Urinary bladder (tissue), 4 donors: Measurements from ENCODE around the gene AASDH. TPM values are rescaled to one million over a fixed set of nuclear protein-coding genes. Genes with fewer than 3 reads are reported as not detected.

Experiments used
- DNase-seq: peaks from one replicate; pipeline ENCODE4 v3.0.0-alpha.2; 2015; ENCODE audit errors: extremely low spot score
- H3K27ac ChIP-seq: one replicate; pipeline ENCODE4 v1.5.1; 2013; ENCODE audit warnings: low read depth, mild to moderate bottlenecking, moderate library complexity
- H3K36me3 ChIP-seq: one replicate; pipeline ENCODE4 v1.6.1; 2013; ENCODE audit warnings: mild to moderate bottlenecking, moderate library complexity; ENCODE audit not compliant: insufficient read depth
- H3K4me1 ChIP-seq: one replicate; pipeline ENCODE4 v1.6.1; 2013; ENCODE audit warnings: mild to moderate bottlenecking, moderate library complexity; ENCODE audit not compliant: insufficient read depth
- H3K4me3 ChIP-seq: one replicate; pipeline ENCODE4 v1.5.1; 2013; ENCODE audit warnings: low read depth, low read length
- WGBS: extraction: QIAGEN DNeasy Blood & Tissue Kit; methylation state at CpG from one replicate; pipeline ENCODE4 v1.1.7; 2013; 5-methylcytosine and 5-hydroxymethylcytosine counted together
- polyA plus RNA-seq: library from polyadenylated mRNA; stranded (reverse); fragments of 200-250 nt; gene quantifications from one replicate; pipeline ENCODE4 v1.2.3, GENCODE V29; 2013
- total RNA-seq: library from RNA; depleted of rRNA; stranded (reverse); fragments of >200 nt; gene quantifications from one replicate; pipeline ENCODE4 v1.2.3, GENCODE V29; 2014
- donor health status: healthy with polysubstance abuse.
- donor health status: healthy.

The AASDH gene
- total and polyA plus RNA-seq, 2 donors, result 6.1 to 33.8 TPM

GRCh38 chr4:56410247-56411062 is 23.2 kb upstream of the AASDH start:
- 19% methylated on average over 4 of the region's 4 CpGs for WGBS
- Histone ChIP-seq H3K36me3 (no peaks in the 10 kb centered on the region), H3K27ac (no peak overlapping the region), H3K4me1 (no peaks in the 10 kb centered on the region), H3K4me3 (no peak overlapping the region)
- DNase-seq, result peak; percentile 96

GRCh38 chr4:56409511-56410090 is 22.3 kb upstream of the AASDH start:
- no peak for DNase-seq
- no peak overlapping the region for H3K4me3 ChIP-seq
- WGBS, result 15% methylated on average over 1 of the region's 1 CpG
- H3K4me1 ChIP-seq, result no peaks in the 10 kb centered on the region
- H3K36me3 ChIP-seq, result no peaks in the 10 kb centered on the region
- no peak overlapping the region for H3K27ac ChIP-seq

- no peak overlapping the region for H3K4me3 ChIP-seq
- DNase-seq, result no peak
- 90% methylated on average over 2 of the region's 2 CpGs for WGBS
- H3K4me1 ChIP-seq, result no peaks in the 10 kb centered on the region
- no peaks in the 10 kb centered on the region for H3K36me3 ChIP-seq
- H3K27ac ChIP-seq, result no peak overlapping the region
Observed at GRCh38 chr4:56408978-56409377, 21.7 kb upstream of the AASDH start.

GRCh38 chr4:56406151-56406550 is 18.9 kb upstream of the AASDH start:
- no peak for DNase-seq
- WGBS, result 95% methylated on average over 4 of the region's 4 CpGs
- no peak overlapping the region for H3K4me3 ChIP-seq
- no peaks in the 10 kb centered on the region for H3K4me1 ChIP-seq
- H3K27ac ChIP-seq, result no peak overlapping the region
- no peaks in the 10 kb centered on the region for H3K36me3 ChIP-seq

- Histone ChIP-seq H3K4me3 (no peak overlapping the region), H3K27ac (no peak overlapping the region), H3K36me3 (peaks cover 2% of the 10 kb centered on the region), H3K4me1 (no peaks in the 10 kb centered on the region)
- WGBS, result 90% methylated on average over 1 of the region's 1 CpG
- DNase-seq, result no peak
Observed at GRCh38 chr4:56405016-56405415, 17.7 kb upstream of the AASDH start.

GRCh38 chr4:56400560-56400959 is 13.3 kb upstream of the AASDH start:
- H3K36me3 ChIP-seq, result peaks cover 2% of the 10 kb centered on the region
- 78% methylated on average over 6 of the region's 6 CpGs for WGBS
- H3K4me3 ChIP-seq, result no peak overlapping the region
- no peak for DNase-seq
- no peaks in the 10 kb centered on the region for H3K4me1 ChIP-seq
- H3K27ac ChIP-seq, result no peak overlapping the region

GRCh38 chr4:56391270-56391669 is 4.0 kb upstream of the AASDH start:
- DNase-seq, result no peak
- no peak overlapping the region for H3K4me3 ChIP-seq
- no peaks in the 10 kb centered on the region for H3K36me3 ChIP-seq
- no peak overlapping the region for H3K27ac ChIP-seq
- whole genome bisulfite sequencing, result 93% methylated on average over 8 of the region's 8 CpGs
- H3K4me1 ChIP-seq, result no peaks in the 10 kb centered on the region

GRCh38 chr4:56389558-56389957 is 2.3 kb upstream of the AASDH start:
- no peak overlapping the region for H3K27ac ChIP-seq
- DNase-seq, result no peak
- H3K4me3 ChIP-seq, result no peak overlapping the region
- H3K4me1 ChIP-seq, result no peaks in the 10 kb centered on the region
- WGBS, result 56% methylated on average over 1 of the region's 1 CpG
- no peaks in the 10 kb centered on the region for H3K36me3 ChIP-seq

- H3K36me3 ChIP-seq, result no peaks in the 10 kb centered on the region
- no peak for DNase-seq
- H3K4me3 ChIP-seq, result peak overlapping the region; percentile 59
- WGBS, result 26% methylated on average over 6 of the region's 6 CpGs
- no peaks in the 10 kb centered on the region for H3K4me1 ChIP-seq
- H3K27ac ChIP-seq, result no peak overlapping the region
Observed at GRCh38 chr4:56388306-56388705, 1.0 kb upstream of the AASDH start.

GRCh38 chr4:56386091-56386490 is 1.2 kb downstream of the AASDH start:
- no peak overlapping the region for H3K27ac ChIP-seq
- H3K4me1 ChIP-seq, result no peaks in the 10 kb centered on the region
- no peaks in the 10 kb centered on the region for H3K36me3 ChIP-seq
- WGBS, result 95% methylated on average over 4 of the region's 4 CpGs
- H3K4me3 ChIP-seq, result no peak overlapping the region
- DNase-seq, result no peak

- Histone ChIP-seq H3K4me1 (no peaks in the 10 kb centered on the region), H3K4me3 (no peak overlapping the region), H3K27ac (no peak overlapping the region), H3K36me3 (no peaks in the 10 kb centered on the region)
- no peak for DNase-seq
- WGBS, result 68% methylated on average over 2 of the region's 2 CpGs
Observed at GRCh38 chr4:56375458-56375857, 11.8 kb downstream of the AASDH start.

- 83% methylated on average over 1 of the region's 1 CpG for WGBS
- Histone ChIP-seq H3K4me1 (no peaks in the 10 kb centered on the region), H3K4me3 (no peak overlapping the region), H3K36me3 (no peaks in the 10 kb centered on the region), H3K27ac (no peak overlapping the region)
- no peak for DNase-seq
Observed at GRCh38 chr4:56374956-56375355, 12.3 kb downstream of the AASDH start.

- no peak for DNase-seq
- no peak overlapping the region for H3K27ac ChIP-seq
- 78% methylated on average over 1 of the region's 1 CpG for WGBS
- no peak overlapping the region for H3K4me3 ChIP-seq
- H3K36me3 ChIP-seq, result no peaks in the 10 kb centered on the region
- H3K4me1 ChIP-seq, result no peaks in the 10 kb centered on the region
Observed at GRCh38 chr4:56372774-56373173, 14.5 kb downstream of the AASDH start.

- no peak for DNase-seq
- H3K36me3 ChIP-seq, result no peaks in the 10 kb centered on the region
- H3K4me3 ChIP-seq, result no peak overlapping the region
- no peak overlapping the region for H3K27ac ChIP-seq
- WGBS, result 75% methylated on average over 8 of the region's 8 CpGs
- no peaks in the 10 kb centered on the region for H3K4me1 ChIP-seq
Observed at GRCh38 chr4:56371426-56372220, 15.7 kb downstream of the AASDH start.
